ENCODE measurements around the gene CNDP1. TPM values are rescaled to one million over a fixed set of nuclear protein-coding genes. Genes with fewer than 3 reads are reported as not detected.

CNDP1 gene
- total RNA-seq, 1 donor from 2014 or later = not detected

DNA sequence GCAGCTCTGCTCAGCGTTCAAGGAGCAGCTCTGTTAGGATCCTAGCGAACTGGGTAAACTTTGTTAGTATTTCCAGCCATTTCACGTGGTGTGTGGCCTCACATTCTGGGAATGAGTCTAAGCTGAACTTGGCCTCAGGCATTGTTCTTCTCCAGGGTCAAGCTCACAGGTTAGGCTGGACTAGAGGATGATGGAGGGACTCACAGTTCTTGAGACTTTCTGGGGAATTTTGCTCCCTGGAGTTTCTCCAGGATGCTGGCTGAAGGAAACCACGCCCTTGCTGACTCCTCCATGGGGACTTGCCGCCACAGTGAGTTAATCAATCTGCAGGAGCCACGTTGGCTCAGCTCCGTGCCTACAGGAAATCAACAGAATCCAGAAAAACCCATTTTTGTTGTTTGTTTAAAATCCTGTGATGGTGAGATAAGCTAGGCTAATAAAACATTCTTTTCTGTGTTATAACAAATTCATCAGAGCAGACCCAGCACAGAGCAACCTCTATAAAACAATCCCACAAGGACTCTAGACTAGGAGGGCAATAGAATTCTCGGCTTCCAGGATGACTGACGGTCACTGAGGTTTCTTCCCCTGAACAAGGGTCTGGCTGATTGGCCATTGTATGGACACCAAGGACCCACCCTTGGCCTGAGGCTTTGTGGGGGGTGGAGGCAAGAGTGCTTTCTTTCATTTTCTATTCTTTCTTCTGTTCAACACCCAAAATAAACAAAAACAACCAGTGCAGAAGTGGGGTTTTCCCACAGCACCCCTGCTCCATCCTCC lies 12.6 kb downstream of the CNDP1 start:
- no peak overlapping the region for H3K4me2 ChIP-seq

GRCh38 chr18:74547860-74548259 lies 13.6 kb downstream of the CNDP1 start:
- no peaks in the 10 kb centered on the region for H3K9me3 ChIP-seq (ENCODE audit: low read depth)
- peaks cover 40% of the 10 kb centered on the region for H3K9me3 Mint-ChIP-seq
- no peak overlapping the region for H3K27ac ChIP-seq

More for the DNA sequence above, 12.6 kb downstream of the CNDP1 start:
- Histone ChIP-seq H3K27ac (no peak overlapping the region), H3K4me3 (no peak overlapping the region), H4K20me1 (ENCODE audit: low read depth) (no peaks in the 10 kb centered on the region), H3K4me1 (no peaks in the 10 kb centered on the region), H2AFZ (replicated peaks) (no peak overlapping the region), H3F3A (ENCODE audit: low read depth) (no peaks in the 10 kb centered on the region), H3K9me3 (ENCODE audit: low read depth) (no peaks in the 10 kb centered on the region), H3K36me3 (no peaks in the 10 kb centered on the region), H3K79me2 (ENCODE audit: low read depth) (no peaks in the 10 kb centered on the region), H3K9ac (no peak overlapping the region), H3K27me3 (no peaks in the 10 kb centered on the region)
- Mint-ChIP-seq H3K4me3 (no peak overlapping the region), H3K4me1 (peaks cover 9% of the 10 kb centered on the region), H3K9me3 (peaks cover 40% of the 10 kb centered on the region), H3K36me3 (peaks cover 2% of the 10 kb centered on the region), H3K27me3 (ENCODE audit: insufficient read depth, low read depth) (peaks cover 5% of the 10 kb centered on the region), H3K27ac (no peak overlapping the region)
- TF ChIP-seq EZH2phosphoT487 (IDR thresholded peaks at IDR 0.05) (no peak), EZH2 (IDR thresholded peaks at IDR 0.05) (no peak)
- TF ChIP-seq, protein P1, sequence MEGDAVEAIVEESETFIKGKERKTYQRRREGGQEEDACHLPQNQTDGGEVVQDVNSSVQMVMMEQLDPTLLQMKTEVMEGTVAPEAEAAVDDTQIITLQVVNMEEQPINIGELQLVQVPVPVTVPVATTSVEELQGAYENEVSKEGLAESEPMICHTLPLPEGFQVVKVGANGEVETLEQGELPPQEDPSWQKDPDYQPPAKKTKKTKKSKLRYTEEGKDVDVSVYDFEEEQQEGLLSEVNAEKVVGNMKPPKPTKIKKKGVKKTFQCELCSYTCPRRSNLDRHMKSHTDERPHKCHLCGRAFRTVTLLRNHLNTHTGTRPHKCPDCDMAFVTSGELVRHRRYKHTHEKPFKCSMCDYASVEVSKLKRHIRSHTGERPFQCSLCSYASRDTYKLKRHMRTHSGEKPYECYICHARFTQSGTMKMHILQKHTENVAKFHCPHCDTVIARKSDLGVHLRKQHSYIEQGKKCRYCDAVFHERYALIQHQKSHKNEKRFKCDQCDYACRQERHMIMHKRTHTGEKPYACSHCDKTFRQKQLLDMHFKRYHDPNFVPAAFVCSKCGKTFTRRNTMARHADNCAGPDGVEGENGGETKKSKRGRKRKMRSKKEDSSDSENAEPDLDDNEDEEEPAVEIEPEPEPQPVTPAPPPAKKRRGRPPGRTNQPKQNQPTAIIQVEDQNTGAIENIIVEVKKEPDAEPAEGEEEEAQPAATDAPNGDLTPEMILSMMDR (IDR thresholded peaks at IDR 0.05) = no peak
- no peak for DNase-seq (ENCODE audit: low spot score)

GRCh38 chr18:74549591-74550104 lies 15.3 kb downstream of the CNDP1 start:
- H3K27ac ChIP-seq = no peak overlapping the region
- H3K4me1 Mint-ChIP-seq = peaks cover 9% of the 10 kb centered on the region
- H3K79me2 ChIP-seq (ENCODE audit: low read depth) = no peaks in the 10 kb centered on the region
- H3K9ac ChIP-seq = no peak overlapping the region
- no peaks in the 10 kb centered on the region for H3K27me3 ChIP-seq
- H3F3A ChIP-seq (ENCODE audit: low read depth) = no peaks in the 10 kb centered on the region
- H3K9me3 Mint-ChIP-seq = peaks cover 40% of the 10 kb centered on the region
- no peaks in the 10 kb centered on the region for H3K36me3 ChIP-seq
- H3K36me3 Mint-ChIP-seq = peaks cover 2% of the 10 kb centered on the region
- H3K27me3 Mint-ChIP-seq (ENCODE audit: insufficient read depth, low read depth) = peaks cover 8% of the 10 kb centered on the region
- H3K4me1 ChIP-seq = no peaks in the 10 kb centered on the region
- TF ChIP-seq EZH2phosphoT487 (IDR thresholded peaks at IDR 0.05) = no peak
- TF ChIP-seq, protein P1 (IDR thresholded peaks at IDR 0.05) = no peak
- TF ChIP-seq EZH2 (IDR thresholded peaks at IDR 0.05) = no peak
- no peak overlapping the region for H3K27ac Mint-ChIP-seq
- DNase-seq (ENCODE audit: low spot score) = no peak
- no peak overlapping the region for H3K4me3 ChIP-seq
- H4K20me1 ChIP-seq (ENCODE audit: low read depth) = no peaks in the 10 kb centered on the region
- no peaks in the 10 kb centered on the region for H3K9me3 ChIP-seq (ENCODE audit: low read depth)
- no peak overlapping the region for H2AFZ ChIP-seq (replicated peaks)
- H3K4me2 ChIP-seq = no peak overlapping the region
- H3K4me3 Mint-ChIP-seq = no peak overlapping the region

More at GRCh38 chr18:74547860-74548259, 13.6 kb downstream of the CNDP1 start:
- Histone ChIP-seq H3K36me3 (no peaks in the 10 kb centered on the region), H3K27me3 (no peaks in the 10 kb centered on the region), H3K79me2 (ENCODE audit: low read depth) (no peaks in the 10 kb centered on the region), H3K4me3 (no peak overlapping the region), H3K4me1 (no peaks in the 10 kb centered on the region), H3K4me2 (no peak overlapping the region), H3F3A (ENCODE audit: low read depth) (no peaks in the 10 kb centered on the region), H3K9ac (no peak overlapping the region), H2AFZ (replicated peaks) (no peak overlapping the region), H4K20me1 (ENCODE audit: low read depth) (no peaks in the 10 kb centered on the region)
- Mint-ChIP-seq H3K27me3 (ENCODE audit: insufficient read depth, low read depth) (peaks cover 5% of the 10 kb centered on the region), H3K4me1 (peaks cover 9% of the 10 kb centered on the region), H3K27ac (no peak overlapping the region), H3K36me3 (peaks cover 2% of the 10 kb centered on the region), H3K4me3 (no peak overlapping the region)
- TF ChIP-seq EZH2phosphoT487 (IDR thresholded peaks at IDR 0.05) (no peak), EZH2 (IDR thresholded peaks at IDR 0.05) (no peak)
- TF ChIP-seq, protein P1 (IDR thresholded peaks at IDR 0.05) = no peak
- DNase-seq (ENCODE audit: low spot score) = no peak
